Activated T-cell treated with anti-CD3 and anti-CD28 coated beads, Interleukin-2, amount 50 U/mL, for 72 hours (primary cell): ENCODE results near the gene C3orf80. TPM values are rescaled to one million over a fixed set of nuclear protein-coding genes. Genes with fewer than 3 reads are reported as not detected.
"Not testable (repeated sequence)": the region's sequence is repeated elsewhere in the genome, so short reads cannot be mapped to it uniquely, and the experiment has no call there.

Experiments used
- ATAC-seq, 2 donors: fragments of 150-1000 bp; cut with Tn5 transposase; replicated peaks in 1 of 2; 2 replicates each; pipeline ENCODE4 v1.10.0; 2021; ENCODE audit warnings: moderate library complexity in 2 of 2, mild to moderate bottlenecking in 1 of 2
- DNase-seq, 2 donors: peaks; one replicate each; pipeline ENCODE4 v3.0.0; 2021 to 2022; ENCODE audit warnings: mixed read lengths in 1 of 2
- H3K27ac Mint-ChIP-seq: one replicate; pipeline ENCODE4 v1.8.0; 2022; ENCODE audit warnings: mild to moderate bottlenecking, moderate library complexity, mixed read lengths
- H3K27me3 Mint-ChIP-seq: one replicate; pipeline ENCODE4 v1.8.0; 2022; ENCODE audit warnings: low read depth, mixed read lengths
- H3K36me3 Mint-ChIP-seq, 2 donors: one replicate each; pipeline ENCODE4 v1.8.0; 2022; ENCODE audit warnings: mixed read lengths in 2 of 2, mild to moderate bottlenecking in 1 of 2; ENCODE audit not compliant: insufficient read depth in 2 of 2
- H3K4me1 Mint-ChIP-seq: one replicate; pipeline ENCODE4 v1.8.0; 2022; ENCODE audit warnings: low read depth, mixed read lengths
- H3K4me3 Mint-ChIP-seq, 2 donors: one replicate each; pipeline ENCODE4 v1.8.0; 2022; ENCODE audit warnings: mild to moderate bottlenecking in 2 of 2, mixed read lengths in 2 of 2, moderate library complexity in 2 of 2
- H3K9me3 Mint-ChIP-seq, 2 donors: one replicate each; pipeline ENCODE4 v1.8.0; 2022; ENCODE audit warnings: mixed read lengths in 2 of 2
- total RNA-seq, 2 donors: library from RNA; stranded (reverse); gene quantifications; one replicate each; pipeline ENCODE4 v1.2.3, GENCODE V29; 2022

The C3orf80 gene
- total RNA-seq, 2 donors from 2014 or later = 0.09 to 0.10 TPM

DNA sequence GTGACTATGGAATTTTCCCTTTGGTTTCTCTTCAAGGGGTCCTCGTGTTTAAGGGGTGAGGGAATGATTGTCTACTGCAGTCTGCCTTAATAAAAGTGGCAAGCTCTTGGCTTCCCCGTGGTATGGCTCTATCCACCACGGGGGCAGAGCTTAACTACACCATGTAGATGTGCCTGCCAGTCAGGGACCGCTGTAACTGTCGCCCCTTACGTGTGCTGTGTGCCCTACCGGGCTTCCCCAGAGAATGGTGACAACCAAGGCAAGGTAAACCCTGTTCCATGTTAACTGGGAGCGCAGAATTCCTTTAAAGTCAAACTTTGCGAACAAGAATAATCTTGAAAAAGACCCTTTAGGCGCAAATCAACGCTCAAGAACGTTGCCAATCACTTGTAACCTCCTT, 966 bp upstream of the C3orf80 start:
- H3K9me3 Mint-ChIP-seq = no peaks in the 10 kb centered on the region
- H3K4me3 Mint-ChIP-seq = peak overlapping the region in 1 of 2 donors; percentile 85
- H3K36me3 Mint-ChIP-seq = peaks cover 0 to 2% of the 10 kb centered on the region in 2 donors
- peaks cover 55% of the 10 kb centered on the region for H3K27me3 Mint-ChIP-seq
- H3K27ac Mint-ChIP-seq = no peak overlapping the region
- H3K4me1 Mint-ChIP-seq = peaks cover 14% of the 10 kb centered on the region
- ATAC-seq (no peak), DNase-seq (no peak)

- no peak for DNase-seq
- Mint-ChIP-seq H3K27me3 (peaks cover 55% of the 10 kb centered on the region), H3K9me3 (no peaks in the 10 kb centered on the region), H3K4me1 (peaks cover 14% of the 10 kb centered on the region), H3K4me3 (peak overlapping the region; percentile 80 to 85), H3K36me3 (peaks cover 0 to 2% of the 10 kb centered on the region in 2 donors), H3K27ac (no peak overlapping the region)
- ATAC-seq = no peak
These were observed 429 bp upstream of the C3orf80 start for GRCh38 chr3:160224811-160225175.

GRCh38 chr3:160226026-160226907, 1.0 kb downstream of the C3orf80 start:
- DNase-seq (peak; percentile 4 to 7), ATAC-seq (peak; percentile 6 to 12)
- H3K27me3 Mint-ChIP-seq = peaks cover 52% of the 10 kb centered on the region
- H3K27ac Mint-ChIP-seq = no peak overlapping the region
- peak overlapping the region; percentile 76 to 93 for H3K4me3 Mint-ChIP-seq
- H3K4me1 Mint-ChIP-seq = peaks cover 14% of the 10 kb centered on the region
- no peaks in the 10 kb centered on the region for H3K9me3 Mint-ChIP-seq
- peaks cover 0 to 2% of the 10 kb centered on the region in 2 donors for H3K36me3 Mint-ChIP-seq

- Mint-ChIP-seq H3K9me3 (no peaks in the 10 kb centered on the region), H3K36me3 (peaks cover 0 to 2% of the 10 kb centered on the region in 2 donors), H3K4me1 (peaks cover 14% of the 10 kb centered on the region), H3K27me3 (peaks cover 50% of the 10 kb centered on the region), H3K27ac (no peak overlapping the region), H3K4me3 (no peak overlapping the region)
- DNase-seq = no peak
- no peak for ATAC-seq
These were observed 2.2 kb downstream of the C3orf80 start for GRCh38 chr3:160227419-160227818.

- no peak overlapping the region for H3K27ac Mint-ChIP-seq
- no peaks in the 10 kb centered on the region for H3K4me1 Mint-ChIP-seq
- H3K36me3 Mint-ChIP-seq = no peaks in the 10 kb centered on the region
- no peak overlapping the region for H3K4me3 Mint-ChIP-seq
- no peak for ATAC-seq
- DNase-seq = no peak
- peaks cover 17% of the 10 kb centered on the region for H3K27me3 Mint-ChIP-seq
- H3K9me3 Mint-ChIP-seq = no peaks in the 10 kb centered on the region
These were observed 6.8 kb downstream of the C3orf80 start for GRCh38 chr3:160232014-160232413.

DNA sequence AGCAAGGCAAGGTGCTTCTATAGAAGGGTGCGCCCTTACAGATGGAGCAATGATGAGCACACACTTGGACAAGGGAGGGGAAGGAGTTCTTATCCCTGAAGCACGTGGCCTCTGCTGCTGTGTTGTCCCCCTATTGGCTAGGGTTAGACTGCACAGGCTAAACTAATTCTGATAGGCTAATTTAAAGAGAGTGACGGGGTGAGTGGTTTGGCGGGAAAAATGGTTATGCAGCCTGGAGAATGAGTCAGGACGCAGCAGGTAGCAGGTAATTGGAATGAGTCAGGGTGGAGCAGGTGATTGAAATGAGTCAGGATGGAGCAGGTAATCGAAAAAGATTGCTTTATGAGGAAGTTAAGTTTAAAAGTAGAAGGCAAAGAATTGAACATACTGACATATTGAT, 15.5 kb downstream of the C3orf80 start:
- H3K27ac Mint-ChIP-seq, H3K36me3 Mint-ChIP-seq, H3K4me3 Mint-ChIP-seq, H3K9me3 Mint-ChIP-seq, DNase-seq, ATAC-seq, H3K4me1 Mint-ChIP-seq: not testable (repeated sequence)
- peaks cover 12% of the 10 kb centered on the region for H3K27me3 Mint-ChIP-seq

DNA sequence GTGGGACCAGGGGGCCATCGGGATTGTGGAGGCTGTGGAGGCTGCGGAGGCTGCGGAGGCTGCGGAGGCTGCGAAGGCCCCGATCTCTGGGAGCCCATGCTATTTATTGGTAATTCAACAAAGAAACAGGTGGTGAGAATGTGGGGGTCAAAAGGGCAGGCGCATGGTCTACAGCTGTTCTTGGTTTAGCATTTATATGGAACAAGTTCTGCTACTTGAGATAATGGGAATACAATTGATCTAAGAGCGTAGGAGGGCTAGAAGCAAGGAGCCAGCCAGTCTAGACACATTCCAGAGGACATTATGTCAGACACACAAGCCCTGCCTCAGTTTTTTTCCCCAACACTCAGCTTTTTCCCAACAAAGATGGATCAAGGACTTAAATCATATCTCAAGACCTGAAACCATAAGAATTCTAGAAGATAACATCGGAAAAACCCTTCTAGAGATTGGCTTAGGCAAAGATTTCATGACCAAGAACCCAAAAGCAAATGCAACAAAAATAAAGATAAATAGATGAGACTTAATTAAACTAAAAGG, 20.1 kb downstream of the C3orf80 start:
- Mint-ChIP-seq H3K27ac (no peak overlapping the region), H3K27me3 (peaks cover 14% of the 10 kb centered on the region), H3K36me3 (peaks cover 0 to 2% of the 10 kb centered on the region in 2 donors), H3K9me3 (peaks cover 2 to 7% of the 10 kb centered on the region in 2 donors), H3K4me1 (no peaks in the 10 kb centered on the region), H3K4me3 (no peak overlapping the region)
- DNase-seq (no peak), ATAC-seq (no peak)

DNA sequence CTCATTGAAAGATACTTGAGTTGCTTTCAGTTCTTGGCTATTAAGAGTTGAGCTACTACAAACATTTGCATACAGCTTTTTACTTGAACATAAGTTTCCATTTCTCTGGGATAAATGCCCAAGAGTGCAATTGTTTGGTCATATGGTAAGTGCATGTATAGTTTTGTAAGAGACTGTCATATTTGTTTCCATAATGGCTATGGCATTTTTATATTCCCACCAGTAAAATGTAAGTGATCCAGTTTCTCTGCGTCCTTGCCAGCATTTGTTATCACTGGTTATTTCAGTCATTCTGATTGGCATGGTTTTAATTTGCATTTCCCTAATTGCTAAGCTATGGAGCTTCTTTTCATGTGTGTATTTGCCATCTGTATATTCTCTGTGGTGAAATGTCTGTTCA, 22.5 kb downstream of the C3orf80 start:
- ATAC-seq (no peak), DNase-seq (no peak)
- peaks cover 6% of the 10 kb centered on the region for H3K27me3 Mint-ChIP-seq
- peaks cover 0 to under 1% of the 10 kb centered on the region in 2 donors for H3K36me3 Mint-ChIP-seq
- H3K4me3 Mint-ChIP-seq = no peak overlapping the region
- peaks cover 2 to 6% of the 10 kb centered on the region in 2 donors for H3K9me3 Mint-ChIP-seq
- no peak overlapping the region for H3K27ac Mint-ChIP-seq
- no peaks in the 10 kb centered on the region for H3K4me1 Mint-ChIP-seq

- H3K4me3 Mint-ChIP-seq = no peak overlapping the region
- no peaks in the 10 kb centered on the region for H3K36me3 Mint-ChIP-seq
- no peaks in the 10 kb centered on the region for H3K9me3 Mint-ChIP-seq
- H3K4me1 Mint-ChIP-seq = no peaks in the 10 kb centered on the region
- no peaks in the 10 kb centered on the region for H3K27me3 Mint-ChIP-seq
- DNase-seq (no peak), ATAC-seq (no peak)
- no peak overlapping the region for H3K27ac Mint-ChIP-seq
These were observed 28.1 kb downstream of the C3orf80 start for GRCh38 chr3:160253298-160253697.

DNA sequence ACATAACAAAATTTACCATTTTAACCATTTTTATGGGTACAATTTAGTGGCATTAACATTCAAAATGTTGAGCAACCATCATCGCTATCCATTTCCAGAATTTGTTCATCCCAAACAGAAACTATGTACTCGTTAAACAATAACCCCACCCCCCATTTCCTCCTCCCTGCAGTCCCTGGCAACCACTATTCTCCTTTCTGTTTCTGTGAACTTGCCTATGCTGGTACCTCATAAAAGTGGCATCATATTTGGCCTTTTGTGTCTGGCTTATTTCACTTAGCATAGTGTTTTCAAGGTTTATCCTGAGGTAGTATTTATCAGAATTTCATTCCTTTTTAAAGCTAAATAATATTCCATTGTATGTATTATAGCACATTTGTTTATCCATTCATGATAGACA, 32.4 kb downstream of the C3orf80 start:
- Mint-ChIP-seq H3K27me3 (no peaks in the 10 kb centered on the region), H3K36me3 (peaks cover 3% of the 10 kb centered on the region in 2 donors), H3K9me3 (no peaks in the 10 kb centered on the region), H3K27ac (no peak overlapping the region), H3K4me1 (no peaks in the 10 kb centered on the region), H3K4me3 (no peak overlapping the region)
- no peak for DNase-seq
- ATAC-seq = no peak

DNA sequence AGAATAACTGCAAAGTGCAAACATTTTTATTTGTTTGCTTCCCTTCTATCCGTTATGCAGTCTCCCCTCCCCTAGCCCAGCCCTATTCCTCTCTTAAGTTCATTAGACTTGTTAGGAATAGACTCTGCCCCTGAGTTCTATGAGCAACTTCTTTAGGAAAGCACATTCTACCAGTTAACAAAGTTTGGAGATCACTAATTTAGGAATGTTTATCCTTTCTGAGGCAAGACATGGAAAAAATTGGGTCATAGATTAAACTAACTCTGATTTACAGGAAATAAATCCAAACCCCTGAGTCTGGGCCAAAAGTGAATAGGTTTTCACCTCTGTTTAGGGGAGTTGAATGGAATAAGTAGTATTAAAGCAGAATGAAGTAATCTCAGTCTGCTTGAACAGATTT, 34.4 kb downstream of the C3orf80 start:
- ATAC-seq = no peak
- Mint-ChIP-seq H3K4me3 (no peak overlapping the region), H3K4me1 (no peaks in the 10 kb centered on the region), H3K27ac (no peak overlapping the region), H3K36me3 (peaks cover 3% of the 10 kb centered on the region in 2 donors), H3K9me3 (no peaks in the 10 kb centered on the region), H3K27me3 (no peaks in the 10 kb centered on the region)
- no peak for DNase-seq

- DNase-seq = no peak
- H3K36me3 Mint-ChIP-seq = peaks cover 3% of the 10 kb centered on the region in 2 donors
- no peaks in the 10 kb centered on the region for H3K4me1 Mint-ChIP-seq
- H3K27me3 Mint-ChIP-seq = no peaks in the 10 kb centered on the region
- no peak for ATAC-seq
- no peak overlapping the region for H3K4me3 Mint-ChIP-seq
- no peaks in the 10 kb centered on the region for H3K9me3 Mint-ChIP-seq
- no peak overlapping the region for H3K27ac Mint-ChIP-seq
These were observed 35.5 kb downstream of the C3orf80 start for GRCh38 chr3:160260587-160261270.

DNA sequence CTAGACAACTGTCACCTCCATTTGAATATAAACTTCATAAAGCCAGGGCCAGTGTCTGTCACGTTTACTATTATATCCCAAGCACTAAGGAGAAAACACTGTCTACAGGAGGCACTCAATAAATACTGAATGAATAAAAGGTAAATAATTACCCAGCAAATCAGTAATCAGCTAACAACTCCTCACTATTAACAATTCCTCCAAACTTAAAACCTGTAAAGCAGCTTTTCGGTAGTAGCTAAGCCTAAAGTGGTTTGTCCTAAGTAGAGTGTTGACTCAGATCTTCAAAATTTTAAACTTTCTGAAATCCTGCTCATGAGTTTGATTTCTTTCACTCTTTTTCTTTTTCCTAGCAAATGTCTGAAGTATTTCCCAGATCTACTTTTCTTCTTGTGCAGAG, 39.9 kb downstream of the C3orf80 start:
- no peaks in the 10 kb centered on the region for H3K9me3 Mint-ChIP-seq
- no peaks in the 10 kb centered on the region for H3K4me1 Mint-ChIP-seq
- no peaks in the 10 kb centered on the region for H3K36me3 Mint-ChIP-seq
- no peak overlapping the region for H3K4me3 Mint-ChIP-seq
- H3K27me3 Mint-ChIP-seq = no peaks in the 10 kb centered on the region
- no peak overlapping the region for H3K27ac Mint-ChIP-seq
- no peak for DNase-seq
- no peak for ATAC-seq
